Fibroblast of the aortic adventitia (primary cell): Measurements from ENCODE around the gene STRBP. TPM values are rescaled to one million over a fixed set of nuclear protein-coding genes. Genes with fewer than 3 reads are reported as not detected.

Experiments
- DNase-seq: peaks from one replicate; pipeline ENCODE4 v3.0.0-alpha.2; 2010; ENCODE audit warnings: low read depth
- H3K4me3 ChIP-seq: 2 replicates; pipeline ENCODE4 v1.5.1; 2011; ENCODE audit warnings: low read depth, mild to moderate bottlenecking, control low read depth, low read length, moderate library complexity
- CTCF ChIP-seq: IDR thresholded peaks from 2 replicates; pipeline ENCODE4 v1.5.1; 2011; ENCODE audit warnings: mild to moderate bottlenecking, low read length, control low read depth, inconsistent platforms; ENCODE audit not compliant: insufficient read depth
- total RNA-seq: library from RNA; depleted of rRNA; stranded (reverse); fragments of >200 nt; gene quantifications from 2 replicates; pipeline ENCODE4 v1.2.3, GENCODE V29; 2012; ENCODE audit warnings: low replicate concordance

The STRBP gene
- 2.6 and 8.7 TPM in 2 replicates for total RNA-seq

GRCh38 chr9:123268465-123269259, at the start of gene STRBP:
Gene STRBP, minus strand, starts transcription at chr9:123268586. Its CDS starts 84,452 bp downstream, at chr9:123184134.
- TF ChIP-seq CTCF, result no peak
- peak within 1 kb of the TSS; percentile 72 for H3K4me3 ChIP-seq
- DNase-seq, result peak; percentile 59

GRCh38 chr9:123316053-123316718, 47.8 kb upstream of the STRBP start:
- H3K4me3 ChIP-seq, result no peak overlapping the region
- no peak for TF ChIP-seq CTCF

GRCh38 chr9:123315635-123316034, 47.2 kb upstream of the STRBP start:
- DNase-seq, result no peak
- H3K4me3 ChIP-seq, result no peak overlapping the region
- no peak for TF ChIP-seq CTCF

More at GRCh38 chr9:123316053-123316718, 47.8 kb upstream of the STRBP start:
- DNase-seq, result no peak

- H3K4me3 ChIP-seq, result no peak overlapping the region
- TF ChIP-seq CTCF, result no peak
- DNase-seq, result no peak
Observed at GRCh38 chr9:123314617-123315016, 46.2 kb upstream of the STRBP start.

- no peak for DNase-seq
- TF ChIP-seq CTCF, result no peak
- no peak overlapping the region for H3K4me3 ChIP-seq
Observed at GRCh38 chr9:123312306-123312877, 44.0 kb upstream of the STRBP start.

GRCh38 chr9:123311250-123311752, 42.9 kb upstream of the STRBP start:
- no peak overlapping the region for H3K4me3 ChIP-seq
- no peak for DNase-seq
- no peak for TF ChIP-seq CTCF
